Endodermal cell (in vitro differentiated cells): Measurements from ENCODE around the gene BCL11B. TPM values are rescaled to one million over a fixed set of nuclear protein-coding genes. Genes with fewer than 3 reads are reported as not detected.

Source experiments
- DNase-seq: peaks from one replicate; pipeline ENCODE4 v3.0.0-alpha.2; 2017
- H3K27ac ChIP-seq: 2 replicates; pipeline ENCODE4 v1.5.1; 2013; ENCODE audit warnings: mild to moderate bottlenecking, low read depth, low read length, moderate library complexity
- H3K27me3 ChIP-seq: 2 replicates; pipeline ENCODE4 v1.6.1; 2013; ENCODE audit warnings: mild to moderate bottlenecking, low read length, moderate library complexity; ENCODE audit not compliant: insufficient read depth, control insufficient read depth, poor library complexity, severe bottlenecking
- H3K36me3 ChIP-seq: 2 replicates; pipeline ENCODE4 v1.7.0; 2013; ENCODE audit warnings: mild to moderate bottlenecking, low read length, moderate library complexity; ENCODE audit not compliant: control insufficient read depth, insufficient read depth
- H3K4me1 ChIP-seq: one replicate; pipeline ENCODE4 v1.7.0; 2013; ENCODE audit warnings: low read length; ENCODE audit not compliant: control insufficient read depth, insufficient read depth
- H3K4me3 ChIP-seq: 2 replicates; pipeline ENCODE4 v1.5.1; 2013; ENCODE audit warnings: mild to moderate bottlenecking, low read length, moderate library complexity
- H3K9ac ChIP-seq: 2 replicates; pipeline ENCODE4 v1.6.1; 2013; ENCODE audit warnings: mild to moderate bottlenecking, low read length, moderate library complexity; ENCODE audit not compliant: poor library complexity, severe bottlenecking; ENCODE audit errors: extremely low read depth
- H3K9me3 ChIP-seq: 2 replicates; pipeline ENCODE4 v1.6.1; 2013; ENCODE audit warnings: mild to moderate bottlenecking, low read length, moderate library complexity; ENCODE audit not compliant: control insufficient read depth
- H3K27ac Mint-ChIP-seq: 2 replicates; pipeline ENCODE4 v1.8.0; 2020; ENCODE audit warnings: mixed read lengths
- H3K27me3 Mint-ChIP-seq: 2 replicates; pipeline ENCODE4 v1.8.0; 2021; ENCODE audit warnings: mild to moderate bottlenecking, mixed read lengths; ENCODE audit not compliant: insufficient read depth
- H3K36me3 Mint-ChIP-seq: 2 replicates; pipeline ENCODE4 v1.8.0; 2020; ENCODE audit warnings: low read depth, mixed read lengths
- H3K4me1 Mint-ChIP-seq: 2 replicates; pipeline ENCODE4 v1.8.0; 2020; ENCODE audit warnings: mixed read lengths
- H3K4me3 Mint-ChIP-seq: 2 replicates; pipeline ENCODE4 v1.8.0; 2020; ENCODE audit warnings: mild to moderate bottlenecking, moderate library complexity, mixed read lengths
- H3K9me3 Mint-ChIP-seq: 2 replicates; pipeline ENCODE4 v1.8.0; 2020; ENCODE audit warnings: mild to moderate bottlenecking, mixed read lengths
- WGBS, 2 experiments: methylation state at CpG; one replicate each; pipeline versions ENCODE4 v1.1.5 to v1.1.7; 2013; ENCODE audit warnings: missing lambda C conversion rate in 2 of 2, mixed read lengths in 1 of 2; ENCODE audit not compliant: insufficient coverage in 1 of 2, insufficient read length in 1 of 2; 5-methylcytosine and 5-hydroxymethylcytosine counted together
- total RNA-seq, 2 donors: library from RNA; stranded (reverse); fragmentation: NEBNext Ultra II Directional in 1 of 2; extraction: Animal tissue kit (Norgen Biotek cat#: 25700) in 1 of 2; gene quantifications; 2 replicates in 1 of 2; 3 replicates in 1 of 2; pipeline ENCODE4 v1.2.1, GENCODE V29; 2021
- TF ChIP-seq, protein P1 (sequence below): fragments of 200-600 bp; sonication (generic); conservative IDR thresholded peaks from 2 replicates; pipeline ENCODE4 v1.5.0; 2021; ENCODE audit warnings: antibody characterized with exemption, mild to moderate bottlenecking

The BCL11B gene
- total RNA-seq, 2 donors from 2014 or later = 5.7 to 6.0 TPM

DNA sequence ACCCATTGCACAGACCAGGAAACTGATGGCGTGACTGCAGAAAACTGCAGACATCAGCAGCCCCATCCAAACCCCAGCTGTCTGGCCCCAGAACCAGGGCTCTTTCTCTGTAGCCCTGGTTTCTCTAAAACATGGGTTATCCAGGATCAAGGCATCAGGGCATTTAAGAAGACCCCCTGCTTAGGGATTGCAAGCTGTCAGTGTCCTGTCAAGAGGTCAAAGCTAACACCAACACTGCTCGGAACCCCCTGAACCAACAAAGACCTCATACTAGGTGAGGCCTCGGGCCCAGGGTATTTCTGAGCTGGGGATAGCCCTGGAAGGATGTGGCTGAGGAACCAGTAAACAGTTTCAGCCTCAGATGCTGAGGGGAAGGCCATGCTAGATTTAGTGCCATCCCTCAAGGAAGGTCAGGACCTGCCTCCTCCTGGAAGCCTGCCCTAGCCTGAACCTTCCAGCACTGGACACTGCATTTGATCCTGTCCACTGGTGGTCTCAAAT, 39.2 kb downstream of the BCL11B start:
- Mint-ChIP-seq H3K27me3 (no peaks in the 10 kb centered on the region), H3K9me3 (no peaks in the 10 kb centered on the region), H3K4me3 (no peak overlapping the region), H3K27ac (no peak overlapping the region), H3K36me3 (peaks cover 9% of the 10 kb centered on the region), H3K4me1 (peaks cover 48% of the 10 kb centered on the region)
- H3K9me3 ChIP-seq = no peaks in the 10 kb centered on the region
- no peaks in the 10 kb centered on the region for H3K27me3 ChIP-seq
- no peak overlapping the region for H3K27ac ChIP-seq
- 77 to 87% methylated on average over 2 to 3 of the region's 3 CpGs for WGBS, 2 experiments
- H3K4me1 ChIP-seq = peaks cover 22% of the 10 kb centered on the region
- H3K36me3 ChIP-seq = peaks cover 5% of the 10 kb centered on the region
- TF ChIP-seq, protein P1, sequence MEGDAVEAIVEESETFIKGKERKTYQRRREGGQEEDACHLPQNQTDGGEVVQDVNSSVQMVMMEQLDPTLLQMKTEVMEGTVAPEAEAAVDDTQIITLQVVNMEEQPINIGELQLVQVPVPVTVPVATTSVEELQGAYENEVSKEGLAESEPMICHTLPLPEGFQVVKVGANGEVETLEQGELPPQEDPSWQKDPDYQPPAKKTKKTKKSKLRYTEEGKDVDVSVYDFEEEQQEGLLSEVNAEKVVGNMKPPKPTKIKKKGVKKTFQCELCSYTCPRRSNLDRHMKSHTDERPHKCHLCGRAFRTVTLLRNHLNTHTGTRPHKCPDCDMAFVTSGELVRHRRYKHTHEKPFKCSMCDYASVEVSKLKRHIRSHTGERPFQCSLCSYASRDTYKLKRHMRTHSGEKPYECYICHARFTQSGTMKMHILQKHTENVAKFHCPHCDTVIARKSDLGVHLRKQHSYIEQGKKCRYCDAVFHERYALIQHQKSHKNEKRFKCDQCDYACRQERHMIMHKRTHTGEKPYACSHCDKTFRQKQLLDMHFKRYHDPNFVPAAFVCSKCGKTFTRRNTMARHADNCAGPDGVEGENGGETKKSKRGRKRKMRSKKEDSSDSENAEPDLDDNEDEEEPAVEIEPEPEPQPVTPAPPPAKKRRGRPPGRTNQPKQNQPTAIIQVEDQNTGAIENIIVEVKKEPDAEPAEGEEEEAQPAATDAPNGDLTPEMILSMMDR = no peak
- no peak overlapping the region for H3K4me3 ChIP-seq
- H3K9ac ChIP-seq = no peak overlapping the region
- no peak for DNase-seq

DNA sequence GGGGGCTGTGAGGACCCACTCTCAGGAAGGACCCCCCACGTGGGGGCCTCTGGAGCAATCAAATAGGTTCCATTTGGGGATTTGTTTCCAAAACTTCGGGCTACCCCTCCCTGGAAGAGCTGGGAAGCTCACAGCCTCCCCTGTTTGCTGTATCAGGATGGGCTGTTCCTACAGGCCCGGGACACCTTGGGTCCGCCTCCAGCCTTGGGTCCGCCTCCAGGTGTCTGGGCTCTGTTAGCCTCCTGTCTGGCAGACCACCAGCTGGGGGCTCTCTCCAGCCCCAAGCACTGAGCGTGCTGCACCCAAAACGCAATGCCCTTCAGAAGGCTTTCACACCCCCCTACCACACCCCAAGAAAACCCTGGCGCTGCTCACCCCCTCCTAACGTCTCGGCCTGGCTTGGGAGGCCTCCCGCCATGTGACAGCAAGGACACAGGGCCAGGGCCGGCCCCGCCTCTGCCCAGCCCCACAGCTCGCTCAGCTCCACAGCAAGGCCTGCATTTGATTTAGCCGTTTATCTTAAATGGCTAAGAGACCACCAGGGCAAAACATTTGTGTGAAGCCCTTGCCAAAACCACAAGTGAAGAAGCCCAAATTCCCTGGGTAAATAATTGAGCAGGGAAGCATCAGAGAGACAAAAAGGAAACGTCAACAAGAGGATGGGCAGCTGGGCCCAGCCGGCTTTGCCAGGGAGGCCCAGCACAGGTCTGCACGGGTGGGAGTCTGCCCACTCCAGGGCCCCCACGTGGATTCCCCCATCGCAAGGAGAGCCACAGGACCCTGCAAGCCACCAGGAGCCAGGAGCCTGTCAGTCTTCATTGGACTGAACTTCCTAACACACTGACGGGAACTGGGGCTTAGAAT, 39.9 kb downstream of the BCL11B start:
- H3K36me3 ChIP-seq = peaks cover 5% of the 10 kb centered on the region
- H3K27ac Mint-ChIP-seq = peak overlapping the region; percentile 93
- no peak overlapping the region for H3K27ac ChIP-seq
- no peaks in the 10 kb centered on the region for H3K27me3 Mint-ChIP-seq
- WGBS, 2 experiments = 29 to 61% methylated on average over 8 to 21 of the region's 21 CpGs
- H3K27me3 ChIP-seq = no peaks in the 10 kb centered on the region
- H3K4me3 ChIP-seq = peak overlapping the region; percentile 71
- TF ChIP-seq, protein P1 = peak; percentile 58
- H3K9me3 ChIP-seq = no peaks in the 10 kb centered on the region
- H3K36me3 Mint-ChIP-seq = peaks cover 10% of the 10 kb centered on the region
- H3K4me1 ChIP-seq = peaks cover 22% of the 10 kb centered on the region
- H3K4me1 Mint-ChIP-seq = peaks cover 48% of the 10 kb centered on the region
- DNase-seq = peak; percentile 95
- H3K9ac ChIP-seq = peak overlapping the region; percentile 40
- no peaks in the 10 kb centered on the region for H3K9me3 Mint-ChIP-seq
- peak overlapping the region; percentile 57 for H3K4me3 Mint-ChIP-seq

DNA sequence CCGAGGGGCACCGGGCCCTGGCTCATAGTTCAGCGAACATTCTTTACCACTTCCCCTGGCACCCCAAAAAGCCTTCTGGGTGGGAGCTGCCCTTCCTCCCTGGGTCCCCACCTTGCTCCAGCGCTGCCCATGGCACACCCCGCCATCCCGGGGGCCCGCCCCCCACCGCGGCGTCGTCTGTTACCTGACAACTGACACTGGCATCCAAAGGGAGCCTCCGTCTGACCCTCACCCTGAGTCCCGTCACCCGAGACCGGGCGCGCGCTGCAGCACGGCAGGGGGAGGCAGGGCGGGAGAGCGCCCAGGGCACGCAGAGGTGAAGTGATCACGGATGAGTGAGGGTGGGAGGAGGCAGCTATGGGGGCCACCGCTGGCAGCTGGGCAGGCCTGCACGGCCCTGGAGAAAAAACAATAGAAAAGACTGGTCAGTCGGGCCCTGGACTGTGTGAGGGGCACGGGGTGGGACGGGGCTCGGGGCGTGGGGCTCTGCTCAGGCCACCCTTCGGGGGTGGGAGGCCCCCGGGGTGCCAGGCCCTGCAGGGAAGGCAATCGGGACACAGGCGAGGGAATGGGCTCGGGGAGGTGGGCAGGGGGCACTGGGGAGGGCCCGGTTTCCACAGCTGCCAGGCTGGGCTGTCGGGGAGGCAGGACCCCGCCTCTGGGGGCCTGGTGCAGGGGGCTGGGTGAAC, 40.7 kb downstream of the BCL11B start:
- peak overlapping the region; percentile 48 for H3K9ac ChIP-seq
- WGBS, 2 experiments = 8 to 15% methylated on average over 17 to 38 of the region's 38 CpGs
- TF ChIP-seq, protein P1 = no peak
- H3K9me3 ChIP-seq = no peaks in the 10 kb centered on the region
- no peak overlapping the region for H3K27ac ChIP-seq
- Mint-ChIP-seq H3K4me3 (peak overlapping the region; percentile 57), H3K27me3 (no peaks in the 10 kb centered on the region), H3K9me3 (no peaks in the 10 kb centered on the region), H3K27ac (peak overlapping the region; percentile 95), H3K4me1 (peaks cover 46% of the 10 kb centered on the region), H3K36me3 (peaks cover 10% of the 10 kb centered on the region)
- H3K36me3 ChIP-seq = peaks cover 5% of the 10 kb centered on the region
- H3K4me3 ChIP-seq = peak overlapping the region; percentile 71
- peak; percentile 77 for DNase-seq
- peaks cover 22% of the 10 kb centered on the region for H3K4me1 ChIP-seq
- H3K27me3 ChIP-seq = no peaks in the 10 kb centered on the region
